ENCODE measurements around the gene RBM20.

GRCh38 chr10:110672580-110672919, 28.4 kb downstream of the RBM20 start:
- no peak for TF ChIP-seq CTCF (IDR thresholded peaks at IDR 0.05; ENCODE audit: insufficient read depth, low read length)
- no peak for TF ChIP-seq POLR2AphosphoS5 (IDR thresholded peaks at IDR 0.05; ENCODE audit: low read depth)
- TF ChIP-seq GABPA (IDR thresholded peaks at IDR 0.05; ENCODE audit: low read depth): no peak
- no peak for TF ChIP-seq REST (IDR thresholded peaks at IDR 0.05; ENCODE audit: insufficient replicate concordance, low read depth)
- TF ChIP-seq SPI1 (IDR thresholded peaks at IDR 0.05; ENCODE audit: borderline replicate concordance, low read depth): no peak
